Activated T-cell treated with anti-CD3 and anti-CD28 coated beads, Interleukin-2, amount 50 U/mL, for 4 hours (primary cell): ENCODE results near the gene TULP3. TPM values are rescaled to one million over a fixed set of nuclear protein-coding genes. Genes with fewer than 3 reads are reported as not detected.

ENCODE experiments used
- ATAC-seq, 2 donors: fragments of 200-7000 bp; cut with Tn5 transposase; one replicate each; pipeline ENCODE4 v1.10.0; 2021
- DNase-seq: peaks from one replicate; pipeline ENCODE4 v3.0.0-alpha.2; 2020
- H3K27me3 Mint-ChIP-seq: one replicate; pipeline ENCODE4 v1.8.0; 2021; ENCODE audit warnings: low read depth, mixed read lengths
- H3K36me3 Mint-ChIP-seq: one replicate; pipeline ENCODE4 v1.8.0; 2022; ENCODE audit warnings: mixed read lengths; ENCODE audit not compliant: insufficient read depth
- H3K4me1 Mint-ChIP-seq: one replicate; pipeline ENCODE4 v1.8.0; 2021; ENCODE audit warnings: low read depth, mixed read lengths
- H3K4me3 Mint-ChIP-seq: one replicate; pipeline ENCODE4 v1.8.0; 2021; ENCODE audit warnings: mild to moderate bottlenecking, moderate library complexity, mixed read lengths
- H3K9me3 Mint-ChIP-seq: one replicate; pipeline ENCODE4 v1.8.0; 2021; ENCODE audit warnings: mixed read lengths
- total RNA-seq, 3 donors: library from RNA; stranded (reverse); gene quantifications; one replicate each; pipeline ENCODE4 v1.2.1, GENCODE V29; 2021

The TULP3 gene
- total RNA-seq, 3 donors from 2014 or later = 7.0 to 8.6 (median 7.4) TPM

DNA sequence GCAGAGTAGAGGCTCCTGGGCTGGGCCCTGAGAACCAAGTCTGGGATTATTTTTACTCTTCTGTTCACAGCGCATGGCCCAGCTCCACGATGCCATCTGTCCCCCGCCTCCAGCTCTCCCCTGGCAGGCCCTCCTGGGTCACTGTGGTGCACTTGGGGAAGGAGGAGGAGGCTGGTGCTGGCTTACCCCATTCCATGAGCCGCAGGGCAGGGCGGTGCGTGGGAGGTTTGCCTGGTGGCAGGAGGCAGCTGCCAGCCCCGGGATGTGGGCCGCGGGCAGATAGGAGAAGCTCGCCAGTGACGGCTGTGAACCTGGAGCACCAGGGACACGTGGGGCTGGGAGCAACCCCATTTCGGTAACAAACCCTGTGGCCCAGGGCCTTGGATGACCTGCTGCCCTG, 91.7 kb downstream of the TULP3 start:
- Mint-ChIP-seq H3K4me3 (no peak overlapping the region), H3K4me1 (no peaks in the 10 kb centered on the region), H3K36me3 (no peaks in the 10 kb centered on the region), H3K9me3 (no peaks in the 10 kb centered on the region), H3K27me3 (no peaks in the 10 kb centered on the region)
- ATAC-seq (no peak), DNase-seq (no peak)

DNA sequence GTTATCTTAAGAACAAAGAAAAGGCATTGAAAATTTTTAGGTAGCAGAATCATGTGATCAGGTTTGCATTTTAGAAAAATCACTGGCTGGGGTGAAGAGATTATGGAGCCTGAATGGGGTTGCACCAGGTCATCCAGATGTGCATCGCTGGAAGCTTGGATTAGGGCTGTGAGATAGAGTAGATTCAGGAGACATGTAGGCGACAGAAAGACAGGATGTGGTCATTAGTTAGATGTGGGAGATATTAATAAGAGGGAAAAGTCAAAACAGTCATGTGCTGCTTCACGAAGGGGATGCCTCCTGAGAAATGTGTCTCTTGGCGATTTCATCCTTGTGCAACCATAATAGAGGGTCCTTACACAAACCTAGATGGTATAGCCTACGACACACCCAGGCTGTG, 93.6 kb downstream of the TULP3 start:
- ATAC-seq (no peak), DNase-seq (no peak)
- Mint-ChIP-seq H3K9me3 (no peaks in the 10 kb centered on the region), H3K36me3 (no peaks in the 10 kb centered on the region), H3K27me3 (no peaks in the 10 kb centered on the region), H3K4me1 (no peaks in the 10 kb centered on the region), H3K4me3 (no peak overlapping the region)

DNA sequence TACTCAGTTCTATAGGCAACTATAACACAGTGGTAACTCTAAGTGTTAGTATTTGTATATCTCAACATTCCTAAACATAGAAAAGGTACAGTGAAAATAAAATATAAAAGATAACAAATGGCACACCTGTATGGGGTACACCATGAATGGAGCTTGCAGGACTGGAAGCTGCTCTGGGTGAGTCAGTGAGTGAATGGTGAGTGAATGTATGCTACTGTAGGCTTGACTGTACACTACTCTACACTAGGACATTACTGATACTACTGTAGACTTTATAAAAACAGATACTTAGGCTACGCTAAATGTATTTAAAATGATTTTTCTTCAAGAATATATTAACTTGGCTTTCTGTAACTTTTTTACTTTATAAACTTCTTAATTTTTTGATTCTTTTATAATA, 94.0 kb downstream of the TULP3 start:
- Mint-ChIP-seq H3K4me3 (no peak overlapping the region), H3K27me3 (no peaks in the 10 kb centered on the region), H3K9me3 (peaks cover 2% of the 10 kb centered on the region), H3K4me1 (no peaks in the 10 kb centered on the region), H3K36me3 (no peaks in the 10 kb centered on the region)
- no peak for ATAC-seq
- DNase-seq = no peak

DNA sequence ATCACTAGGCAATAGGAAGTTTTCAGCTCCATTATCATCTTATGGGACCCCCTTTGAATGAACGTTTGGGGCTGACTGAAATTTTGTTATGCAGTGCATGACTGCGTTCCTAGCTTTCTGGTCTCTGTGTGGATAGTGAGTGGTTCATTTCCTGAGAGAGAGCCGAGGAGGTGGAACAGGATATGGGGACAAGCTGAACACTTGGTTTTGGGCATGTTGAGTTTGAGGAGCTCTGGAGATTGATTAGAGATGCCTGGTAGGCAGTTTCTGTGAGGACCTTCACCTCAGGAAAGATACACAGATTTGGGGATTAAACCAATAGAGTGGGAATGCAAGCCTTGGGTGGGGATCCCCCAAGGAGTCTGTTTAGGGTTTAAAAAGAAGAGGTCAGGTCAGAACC, 96.2 kb downstream of the TULP3 start:
- Mint-ChIP-seq H3K4me3 (no peak overlapping the region), H3K4me1 (no peaks in the 10 kb centered on the region), H3K36me3 (no peaks in the 10 kb centered on the region), H3K27me3 (no peaks in the 10 kb centered on the region), H3K9me3 (peaks cover 6% of the 10 kb centered on the region)
- DNase-seq (no peak), ATAC-seq (no peak)

DNA sequence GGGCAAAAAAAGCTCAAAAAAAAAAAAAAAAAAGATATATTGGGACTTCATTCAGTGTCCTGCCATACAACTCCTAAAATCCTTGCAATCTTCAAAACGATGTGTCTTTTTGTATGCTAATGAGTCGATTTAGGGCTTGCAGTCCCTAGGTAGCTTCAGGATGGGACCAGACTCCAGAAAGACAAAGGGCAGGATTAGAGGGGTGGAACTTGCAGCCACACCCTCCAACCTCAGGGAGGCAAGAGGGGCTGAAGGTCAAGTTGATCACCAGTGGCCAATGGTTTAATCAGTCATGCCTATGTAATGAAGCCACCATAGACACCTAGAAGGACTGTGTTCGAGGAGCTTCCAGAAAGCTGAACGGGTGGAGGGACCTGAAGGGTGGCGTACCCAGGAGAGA, 97.8 kb downstream of the TULP3 start:
- H3K36me3 Mint-ChIP-seq = no peaks in the 10 kb centered on the region
- H3K4me1 Mint-ChIP-seq = no peaks in the 10 kb centered on the region
- peaks cover 4% of the 10 kb centered on the region for H3K27me3 Mint-ChIP-seq
- no peak for DNase-seq
- H3K9me3 Mint-ChIP-seq = peaks cover 6% of the 10 kb centered on the region
- H3K4me3 Mint-ChIP-seq = no peak overlapping the region
- no peak for ATAC-seq

Other genes starting within 250 kb of the TULP3 start
- gene FKBP4, start 95.9 kb upstream of the TULP3 start, total RNA-seq = 100 to 1,000 TPM; 296 to 336 (median 319) TPM
- 10 to 100 TPM; 39.7 to 46.9 (median 45.0) TPM for gene ITFG2, start 78.2 kb upstream of the TULP3 start, total RNA-seq
- gene NRIP2, start 55.9 kb upstream of the TULP3 start, total RNA-seq = not detected
- not detected for gene TEX52, start 33.9 kb upstream of the TULP3 start, total RNA-seq
- gene FOXM1, start 13.7 kb upstream of the TULP3 start, total RNA-seq = 10 to 100 TPM in 1 of 3 donors, 1 to 10 TPM in 2; 9.1 to 12.8 (median 9.3) TPM
- gene RHNO1, start 13.7 kb upstream of the TULP3 start, total RNA-seq = 10 to 100 TPM; 20.1 to 22.6 (median 20.3) TPM
- gene TEAD4, start 68.5 kb downstream of the TULP3 start, total RNA-seq = 1 to 10 TPM; 2.7 to 4.1 (median 3.7) TPM
- 1 to 10 TPM in 1 of 3 donors, under 1 TPM in 2; 0.68 to 1.4 (median 0.95) TPM for gene TSPAN9, start 186.5 kb downstream of the TULP3 start, total RNA-seq